Kidney (tissue), 14 donors: ENCODE measurements around the gene CEP104. TPM values are rescaled to one million over a fixed set of nuclear protein-coding genes. Genes with fewer than 3 reads are reported as not detected.
A peak's percentile ranks its signal among the peaks of the same experiment; 100 is the strongest.

Source experiments
- DNase-seq, 5 donors: peaks; one replicate each; pipeline ENCODE4 v3.0.0-alpha.2; 2013 to 2020
- FAIRE-seq: peaks from 2 replicates; lab custom pipeline; 2012; peaks lifted over from hg19 to GRCh38; lab: Jason Lieb, UNC
- H3K27ac ChIP-seq, 2 donors: one replicate each; pipeline ENCODE4 v1.7.0; 2013; ENCODE audit warnings: low read depth in 2 of 2, low read length in 2 of 2, inconsistent platforms in 1 of 2
- H3K27me3 ChIP-seq: one replicate; pipeline ENCODE4 v1.7.1; 2013; ENCODE audit warnings: low read length, inconsistent platforms; ENCODE audit not compliant: control insufficient read depth, insufficient read depth
- H3K36me3 ChIP-seq, 3 donors: one replicate each; pipeline versions ENCODE4 v1.7.0 to v1.7.1; 2013; ENCODE audit warnings: low read length in 3 of 3, control low read depth in 1 of 3, inconsistent platforms in 1 of 3; ENCODE audit not compliant: insufficient read depth in 3 of 3, control insufficient read depth in 2 of 3
- H3K4me1 ChIP-seq, 3 donors: one replicate each; pipeline versions ENCODE4 v1.7.0 to v1.7.1; 2013; ENCODE audit warnings: low read length in 3 of 3, inconsistent platforms in 1 of 3, low read depth in 1 of 3; ENCODE audit not compliant: control insufficient read depth in 2 of 3, insufficient read depth in 2 of 3
- H3K4me3 ChIP-seq, 3 donors: one replicate each; pipeline versions ENCODE4 v1.7.0 to v1.8.1; 2013; ENCODE audit warnings: low read length in 3 of 3, control low read depth in 1 of 3, inconsistent platforms in 1 of 3
- H3K9ac ChIP-seq, 3 donors: one replicate each; pipeline versions ENCODE4 v1.7.0 to v1.7.1; 2013; ENCODE audit warnings: low read length in 3 of 3, control low read depth in 1 of 3, inconsistent platforms in 1 of 3
- H3K9me3 ChIP-seq, 3 donors: one replicate each; pipeline versions ENCODE4 v1.7.0 to v1.7.1; 2013; ENCODE audit warnings: low read length in 3 of 3, control low read depth in 1 of 3, inconsistent platforms in 1 of 3; ENCODE audit not compliant: control insufficient read depth in 2 of 3, insufficient read depth in 1 of 3
- intact Hi-C: fragments of 100-400 bp; cut with DNase I; formaldehyde crosslinking; loops from one replicate; pipeline ENCODE4 v1.11.1; 2022
- polyA plus RNA-seq: library from polyadenylated mRNA; stranded (reverse); fragments of 350-450 nt; fragmentation: Illumina TruSeq; extraction: RNeasy Lipid Tissue Mini Kit (QIAGEN cat#74804); gene quantifications from one replicate; pipeline ENCODE4 v1.2.3, GENCODE V29; 2014; ENCODE audit warnings: low read depth, low replicate concordance; ENCODE audit not compliant: insufficient read depth
- total RNA-seq: library from RNA; stranded (reverse); fragmentation: NEBNext Ultra II Directional; extraction: Animal tissue kit (Norgen Biotek cat#: 25700); gene quantifications from one replicate; pipeline ENCODE4 v1.2.1, GENCODE V29; 2021
- TF ChIP-seq, protein P1 (sequence below): IDR thresholded peaks from 3 replicates; pipeline ENCODE4 v1.5.1; 2012; ENCODE audit warnings: mild to moderate bottlenecking, moderate library complexity, borderline replicate concordance; ENCODE audit not compliant: insufficient read depth; ENCODE audit errors: extremely low read depth
- donor health status: control.
- donor health status: control.
- donor health status: control.
- donor health status: control.
- donor health status: control.
- donor health status: DM: yes; HTN: yes; CAD: no.
- donor health status: Normal renal cell carcinoma (clear cell type).

Gene CEP104
- total and polyA plus RNA-seq, 2 donors from 2014 or later: 11.1 to 51.2 TPM

DNA sequence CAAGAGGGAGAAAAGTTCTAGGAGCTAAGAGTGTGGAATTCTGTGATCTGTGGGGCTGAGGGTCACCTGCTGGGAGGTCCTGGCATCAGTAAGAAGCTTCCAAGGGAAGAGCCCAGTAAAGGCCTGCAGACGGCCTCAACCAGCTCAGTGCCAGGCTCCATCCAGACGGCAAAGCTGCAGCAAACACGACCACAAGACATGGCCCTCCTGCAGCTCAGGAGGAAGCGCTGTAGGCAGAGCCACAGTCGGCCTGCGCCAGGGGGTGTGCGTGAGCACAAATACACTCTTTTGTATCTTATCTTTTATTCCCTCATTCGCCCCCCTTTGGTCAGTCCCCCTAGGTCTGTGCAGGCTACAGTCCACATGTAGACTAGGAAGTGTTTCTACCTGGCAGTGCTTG lies 29.7 kb upstream of the CEP104 start:
- intact Hi-C loops: no loop called here
- peak in 1 of 5 donors; percentile 46 for DNase-seq
- TF ChIP-seq, protein P1, sequence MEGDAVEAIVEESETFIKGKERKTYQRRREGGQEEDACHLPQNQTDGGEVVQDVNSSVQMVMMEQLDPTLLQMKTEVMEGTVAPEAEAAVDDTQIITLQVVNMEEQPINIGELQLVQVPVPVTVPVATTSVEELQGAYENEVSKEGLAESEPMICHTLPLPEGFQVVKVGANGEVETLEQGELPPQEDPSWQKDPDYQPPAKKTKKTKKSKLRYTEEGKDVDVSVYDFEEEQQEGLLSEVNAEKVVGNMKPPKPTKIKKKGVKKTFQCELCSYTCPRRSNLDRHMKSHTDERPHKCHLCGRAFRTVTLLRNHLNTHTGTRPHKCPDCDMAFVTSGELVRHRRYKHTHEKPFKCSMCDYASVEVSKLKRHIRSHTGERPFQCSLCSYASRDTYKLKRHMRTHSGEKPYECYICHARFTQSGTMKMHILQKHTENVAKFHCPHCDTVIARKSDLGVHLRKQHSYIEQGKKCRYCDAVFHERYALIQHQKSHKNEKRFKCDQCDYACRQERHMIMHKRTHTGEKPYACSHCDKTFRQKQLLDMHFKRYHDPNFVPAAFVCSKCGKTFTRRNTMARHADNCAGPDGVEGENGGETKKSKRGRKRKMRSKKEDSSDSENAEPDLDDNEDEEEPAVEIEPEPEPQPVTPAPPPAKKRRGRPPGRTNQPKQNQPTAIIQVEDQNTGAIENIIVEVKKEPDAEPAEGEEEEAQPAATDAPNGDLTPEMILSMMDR: no peak
- Histone ChIP-seq H3K4me1 (no peaks in the 10 kb centered on the region), H3K9me3 (no peaks in the 10 kb centered on the region), H3K4me3 (no peak overlapping the region), H3K27me3 (no peaks in the 10 kb centered on the region), H3K36me3 (peaks cover 3 to 32% (median 20%) of the 10 kb centered on the region in 3 donors), H3K9ac (no peak overlapping the region), H3K27ac (no peak overlapping the region)
- FAIRE-seq: no peak

DNA sequence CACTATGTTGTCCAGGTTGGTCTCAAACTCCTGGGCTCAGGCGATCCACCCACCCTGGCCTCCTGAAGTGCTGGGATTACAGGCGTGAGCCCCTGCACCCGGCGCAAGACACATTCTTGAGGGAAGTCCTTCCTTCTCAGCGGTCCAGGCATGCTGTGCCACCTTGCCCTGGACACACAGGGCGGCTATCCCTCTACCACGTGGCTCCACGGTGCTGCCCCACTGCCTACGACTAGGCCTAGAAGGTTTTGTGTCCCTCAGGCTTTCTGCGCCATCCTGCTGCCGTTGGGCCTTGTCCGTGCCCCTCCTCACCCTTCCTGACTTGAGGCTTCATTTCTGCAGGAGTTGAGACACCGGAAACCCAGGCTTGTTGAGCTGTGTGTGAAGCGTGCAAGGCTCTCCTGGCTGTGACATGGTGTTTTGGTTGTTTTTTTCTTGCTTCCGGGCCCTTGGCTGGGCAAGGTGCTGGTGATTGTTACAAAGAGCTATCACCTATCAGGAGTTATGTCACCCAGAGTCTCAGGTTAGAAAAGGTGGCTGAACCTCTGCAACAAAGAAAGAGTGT lies 29.2 kb upstream of the CEP104 start:
- DNase-seq (peak in 1 of 5 donors; percentile 66), FAIRE-seq (no peak)
- Histone ChIP-seq H3K4me3 (no peak overlapping the region), H3K36me3 (peaks cover 3 to 32% (median 20%) of the 10 kb centered on the region in 3 donors), H3K27ac (no peak overlapping the region), H3K9me3 (no peaks in the 10 kb centered on the region), H3K9ac (no peak overlapping the region), H3K4me1 (no peaks in the 10 kb centered on the region), H3K27me3 (no peaks in the 10 kb centered on the region)
- TF ChIP-seq, protein P1: no peak
- intact Hi-C loops: no loop called here

DNA sequence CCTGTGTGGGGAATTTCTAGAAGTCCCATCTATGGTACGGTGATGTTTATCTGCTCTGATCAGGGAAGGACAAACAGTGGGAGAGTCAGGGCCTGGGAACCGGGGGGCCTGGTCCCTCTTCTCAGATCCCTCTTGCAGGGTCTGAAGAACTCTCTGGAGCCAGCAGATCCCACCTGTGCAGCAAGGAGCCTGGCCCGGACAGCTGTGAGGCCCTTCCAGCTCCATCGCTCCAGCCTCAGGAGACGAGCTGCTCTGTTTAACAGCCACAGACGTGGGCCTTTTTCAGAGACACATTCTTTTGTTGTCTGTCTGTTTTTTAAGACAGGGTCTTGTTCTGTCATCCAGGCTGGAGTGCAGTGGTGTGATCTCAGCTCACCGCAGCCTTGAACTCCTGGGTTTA lies 28.6 kb upstream of the CEP104 start:
- no peaks in the 10 kb centered on the region for H3K27me3 ChIP-seq
- H3K4me3 ChIP-seq: no peak overlapping the region
- peaks cover 0 to under 1% (median 0%) of the 10 kb centered on the region in 3 donors for H3K4me1 ChIP-seq
- H3K27ac ChIP-seq: no peak overlapping the region
- H3K9me3 ChIP-seq: no peaks in the 10 kb centered on the region
- TF ChIP-seq, protein P1: no peak
- H3K36me3 ChIP-seq: peaks cover 3 to 28% (median 20%) of the 10 kb centered on the region in 3 donors
- FAIRE-seq (no peak), DNase-seq (peak in 1 of 5 donors; percentile 48)
- intact Hi-C loops: no loop called here
- H3K9ac ChIP-seq: no peak overlapping the region

DNA sequence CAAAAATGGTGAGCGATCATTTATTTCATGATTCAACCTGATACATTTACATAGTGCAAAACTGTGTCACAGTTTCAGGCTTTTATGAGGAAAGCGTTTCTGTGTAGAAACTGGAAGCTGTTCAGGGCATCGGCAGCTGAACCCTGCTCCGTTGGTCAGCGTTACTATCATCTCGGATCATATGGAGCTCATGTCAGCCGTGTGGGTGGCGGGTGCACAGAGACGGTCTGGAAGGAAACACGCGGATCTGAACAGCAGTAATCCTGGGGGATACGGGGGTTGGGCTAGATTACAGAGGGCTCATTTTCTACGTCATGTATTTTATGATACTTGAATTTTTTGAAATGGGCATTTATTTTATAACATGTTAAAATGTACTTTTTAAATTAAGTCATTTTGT lies 28.0 kb upstream of the CEP104 start:
- DNase-seq (peak in 1 of 5 donors; percentile 15), FAIRE-seq (no peak)
- TF ChIP-seq, protein P1: no peak
- H3K4me3 ChIP-seq: no peak overlapping the region
- H3K27me3 ChIP-seq: no peaks in the 10 kb centered on the region
- no peak overlapping the region for H3K9ac ChIP-seq
- peaks cover 3 to 21% (median 20%) of the 10 kb centered on the region in 3 donors for H3K36me3 ChIP-seq
- H3K9me3 ChIP-seq: no peaks in the 10 kb centered on the region
- peaks cover 0 to 3% (median 0%) of the 10 kb centered on the region in 3 donors for H3K4me1 ChIP-seq
- no peak overlapping the region for H3K27ac ChIP-seq
- intact Hi-C loops: no loop called here
